Vagina (tissue), 2 donors: ENCODE results near the gene DNAI2. TPM values are rescaled to one million over a fixed set of nuclear protein-coding genes. Genes with fewer than 3 reads are reported as not detected.

Source experiments
- DNase-seq, 2 donors: peaks; one replicate each; pipeline ENCODE4 v3.0.0-alpha.2; 2017; ENCODE audit errors: extremely low spot score in 2 of 2
- H3K27ac ChIP-seq: fragments of 200-600 bp; sonication (generic); one replicate; pipeline ENCODE4 v1.5.1; 2019
- H3K27me3 ChIP-seq: fragments of 200-600 bp; sonication (generic); one replicate; pipeline ENCODE4 v1.5.1; 2019
- H3K36me3 ChIP-seq, 2 donors: fragments of 200-600 bp; sonication (generic); one replicate each; pipeline ENCODE4 v1.5.1; 2017 to 2019
- H3K4me1 ChIP-seq: fragments of 200-600 bp; sonication (generic); one replicate; pipeline ENCODE4 v1.5.1; 2019
- H3K4me3 ChIP-seq, 2 donors: fragments of 200-600 bp; sonication (generic); 1 replicate in 1 of 2; 2 replicates in 1 of 2; pipeline ENCODE4 v1.5.1; 2016 to 2019
- H3K9me3 ChIP-seq: fragments of 200-600 bp; sonication (generic); one replicate; pipeline ENCODE4 v1.5.1; 2019
- POLR2A ChIP-seq, 2 donors: fragments of 450-650 bp; IDR thresholded peaks; one replicate each; pipeline ENCODE4 v1.6.1; 2017; ENCODE audit warnings: antibody characterized with exemption in 2 of 2, mild to moderate bottlenecking in 2 of 2, moderate library complexity in 2 of 2
- POLR2AphosphoS5 ChIP-seq, 2 donors: sonication (generic); formaldehyde crosslinking; IDR thresholded peaks; one replicate each; pipeline ENCODE4 v1.9.0; 2017; ENCODE audit warnings: antibody characterized with exemption in 2 of 2, mild to moderate bottlenecking in 2 of 2, low read depth in 1 of 2; ENCODE audit not compliant: insufficient read depth in 1 of 2
- intact Hi-C: fragments of 100-400 bp; cut with DNase I; formaldehyde crosslinking; loops from one replicate; pipeline ENCODE4 v1.15.1; 2023
- total RNA-seq: library from RNA; depleted of rRNA; stranded (reverse); fragments of >200 nt; gene quantifications from one replicate; pipeline ENCODE4 v1.2.3, GENCODE V29; 2016
- TF ChIP-seq, protein P1 (sequence below), 3 experiments: fragments of 450-650 bp in 2 of 3; fragments of 200-600 bp in 1 of 3; sonication (generic) in 1 of 3; IDR thresholded peaks; one replicate each; pipeline ENCODE4 v1.5.1; 2017 to 2019; ENCODE audit warnings: antibody characterized with exemption in 3 of 3, mild to moderate bottlenecking in 2 of 3, moderate library complexity in 2 of 3

The DNAI2 gene
- total RNA-seq, 1 donor from 2014 or later, result not detected

DNA sequence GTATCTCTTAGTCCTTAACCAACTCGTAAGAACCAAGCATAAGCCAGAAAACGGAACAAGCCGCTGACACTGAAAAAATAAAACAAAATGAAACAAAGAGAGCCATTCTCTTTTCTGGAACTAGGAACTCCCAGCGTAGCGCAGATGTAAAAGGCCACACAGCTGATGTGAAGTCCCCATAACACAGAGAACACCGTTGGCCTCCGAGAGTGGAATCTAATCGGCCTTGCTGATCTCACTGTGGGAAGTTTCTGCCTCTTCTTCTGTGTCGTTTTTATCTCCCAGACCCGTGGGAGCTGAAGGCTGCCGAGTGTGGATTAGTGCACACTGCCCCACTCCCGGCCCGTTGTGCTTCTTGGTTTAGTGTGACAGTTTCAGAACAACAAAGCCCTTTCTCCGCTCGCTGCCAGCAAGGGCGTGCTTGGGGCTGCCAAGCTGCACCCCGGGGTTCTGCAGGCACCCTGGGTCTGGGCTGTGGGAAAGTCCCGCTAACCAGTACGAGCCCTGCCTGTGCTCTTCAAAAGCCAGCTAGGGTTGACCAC lies 38.9 kb upstream of the DNAI2 start:
- Histone ChIP-seq H3K4me3 (peak overlapping the region in 1 of 2 donors; percentile 8), H3K9me3 (no peaks in the 10 kb centered on the region), H3K36me3 (no peaks in the 10 kb centered on the region), H3K27me3 (no peaks in the 10 kb centered on the region), H3K27ac (no peak overlapping the region), H3K4me1 (no peaks in the 10 kb centered on the region)
- intact Hi-C loops, result no loop called here
- TF ChIP-seq, protein P1, sequence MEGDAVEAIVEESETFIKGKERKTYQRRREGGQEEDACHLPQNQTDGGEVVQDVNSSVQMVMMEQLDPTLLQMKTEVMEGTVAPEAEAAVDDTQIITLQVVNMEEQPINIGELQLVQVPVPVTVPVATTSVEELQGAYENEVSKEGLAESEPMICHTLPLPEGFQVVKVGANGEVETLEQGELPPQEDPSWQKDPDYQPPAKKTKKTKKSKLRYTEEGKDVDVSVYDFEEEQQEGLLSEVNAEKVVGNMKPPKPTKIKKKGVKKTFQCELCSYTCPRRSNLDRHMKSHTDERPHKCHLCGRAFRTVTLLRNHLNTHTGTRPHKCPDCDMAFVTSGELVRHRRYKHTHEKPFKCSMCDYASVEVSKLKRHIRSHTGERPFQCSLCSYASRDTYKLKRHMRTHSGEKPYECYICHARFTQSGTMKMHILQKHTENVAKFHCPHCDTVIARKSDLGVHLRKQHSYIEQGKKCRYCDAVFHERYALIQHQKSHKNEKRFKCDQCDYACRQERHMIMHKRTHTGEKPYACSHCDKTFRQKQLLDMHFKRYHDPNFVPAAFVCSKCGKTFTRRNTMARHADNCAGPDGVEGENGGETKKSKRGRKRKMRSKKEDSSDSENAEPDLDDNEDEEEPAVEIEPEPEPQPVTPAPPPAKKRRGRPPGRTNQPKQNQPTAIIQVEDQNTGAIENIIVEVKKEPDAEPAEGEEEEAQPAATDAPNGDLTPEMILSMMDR (IDR thresholded peaks at IDR 0.05), result no peak
- no peak for TF ChIP-seq POLR2A (IDR thresholded peaks at IDR 0.05)
- no peak for TF ChIP-seq POLR2AphosphoS5 (IDR thresholded peaks at IDR 0.05; ENCODE audit: insufficient read depth in 1 of 2, low read depth in 1 of 2)
- DNase-seq, result no peak

DNA sequence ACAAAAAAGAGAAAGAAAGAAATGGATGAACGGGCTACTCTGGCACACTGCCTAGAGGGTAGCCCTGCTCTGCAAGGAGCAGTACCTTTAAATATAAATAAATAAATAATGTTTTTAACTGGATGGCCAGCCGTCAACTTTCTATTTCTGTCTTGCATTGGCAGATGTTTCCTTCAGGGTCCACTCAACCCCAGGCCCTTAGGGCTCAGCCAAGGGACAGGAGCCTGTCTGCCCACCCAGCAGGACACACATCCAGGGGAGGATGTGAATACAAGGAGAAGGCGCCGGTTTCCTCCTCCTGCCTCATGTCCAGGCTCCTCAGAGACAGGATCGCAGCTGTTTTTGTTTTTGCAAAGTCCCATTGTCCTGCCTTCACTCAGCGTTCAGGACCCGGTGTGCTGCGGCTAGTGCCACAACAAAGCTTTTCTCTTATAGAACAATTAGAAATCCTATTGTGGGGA lies 38.1 kb upstream of the DNAI2 start:
- TF ChIP-seq POLR2A (IDR thresholded peaks at IDR 0.05), result no peak
- TF ChIP-seq, protein P1 (IDR thresholded peaks at IDR 0.05), result no peak
- no peaks in the 10 kb centered on the region for H3K27me3 ChIP-seq
- no peak overlapping the region for H3K4me3 ChIP-seq
- H3K4me1 ChIP-seq, result no peaks in the 10 kb centered on the region
- intact Hi-C loops, result no loop called here
- no peak for DNase-seq
- H3K27ac ChIP-seq, result no peak overlapping the region
- H3K36me3 ChIP-seq, result no peaks in the 10 kb centered on the region
- H3K9me3 ChIP-seq, result no peaks in the 10 kb centered on the region

DNA sequence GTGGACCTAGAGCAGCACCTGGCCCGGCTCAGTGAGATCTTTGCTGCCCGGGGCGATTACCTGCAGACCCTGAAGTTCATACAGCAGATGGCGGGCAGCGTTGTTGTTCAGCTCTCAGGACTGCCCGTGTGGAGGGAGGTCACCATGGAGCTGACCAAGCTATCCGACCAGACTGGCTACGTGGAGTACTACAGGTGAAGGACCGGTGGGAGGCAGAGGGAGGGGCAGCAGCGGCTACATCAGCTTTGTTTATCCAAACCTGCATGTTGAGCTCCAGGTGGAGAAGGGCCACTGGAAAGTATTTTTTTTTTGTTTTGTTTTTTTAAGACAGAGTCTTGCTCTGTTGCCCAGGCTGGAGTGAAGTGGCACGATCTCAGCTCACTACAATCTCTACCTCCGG lies 36.7 kb upstream of the DNAI2 start:
- no peaks in the 10 kb centered on the region for H3K27me3 ChIP-seq
- H3K36me3 ChIP-seq, result no peaks in the 10 kb centered on the region
- H3K4me1 ChIP-seq, result no peaks in the 10 kb centered on the region
- no peaks in the 10 kb centered on the region for H3K9me3 ChIP-seq
- no peak overlapping the region for H3K4me3 ChIP-seq
- no peak for DNase-seq
- H3K27ac ChIP-seq, result no peak overlapping the region
- intact Hi-C loops, result no loop called here
- TF ChIP-seq POLR2A (IDR thresholded peaks at IDR 0.05) (no peak), POLR2AphosphoS5 (IDR thresholded peaks at IDR 0.05; ENCODE audit: insufficient read depth in 1 of 2, low read depth in 1 of 2) (no peak)
- TF ChIP-seq, protein P1 (IDR thresholded peaks at IDR 0.05), result no peak

DNA sequence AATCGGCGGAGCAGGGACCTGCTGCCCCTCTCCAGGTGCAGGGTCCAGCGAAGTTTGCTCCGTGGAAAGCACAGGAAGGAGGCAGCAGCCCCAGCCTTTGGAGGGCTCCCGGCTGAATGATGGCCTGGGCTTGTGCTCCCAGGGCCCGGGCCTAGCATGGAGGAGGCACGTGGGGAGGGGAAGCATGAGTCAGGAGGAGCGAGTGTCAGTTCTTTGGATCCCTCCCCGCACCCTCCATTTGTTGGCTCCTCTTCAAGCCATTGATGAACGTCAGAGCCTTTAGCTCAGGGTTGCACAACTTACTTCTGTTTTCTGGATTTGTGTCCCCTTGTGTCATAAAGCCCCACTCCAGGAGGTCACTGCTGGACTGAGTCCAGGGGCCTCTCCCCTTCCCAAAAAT lies 34.9 kb upstream of the DNAI2 start:
- Histone ChIP-seq H3K4me3 (no peak overlapping the region), H3K27me3 (no peaks in the 10 kb centered on the region), H3K4me1 (no peaks in the 10 kb centered on the region), H3K9me3 (no peaks in the 10 kb centered on the region), H3K27ac (no peak overlapping the region), H3K36me3 (no peaks in the 10 kb centered on the region)
- DNase-seq, result no peak
- TF ChIP-seq, protein P1 (IDR thresholded peaks at IDR 0.05), result no peak
- TF ChIP-seq POLR2AphosphoS5 (IDR thresholded peaks at IDR 0.05; ENCODE audit: insufficient read depth in 1 of 2, low read depth in 1 of 2) (peak in 1 of 2 donors; percentile 12), POLR2A (IDR thresholded peaks at IDR 0.05) (no peak)
- intact Hi-C loops, result no loop called here

DNA sequence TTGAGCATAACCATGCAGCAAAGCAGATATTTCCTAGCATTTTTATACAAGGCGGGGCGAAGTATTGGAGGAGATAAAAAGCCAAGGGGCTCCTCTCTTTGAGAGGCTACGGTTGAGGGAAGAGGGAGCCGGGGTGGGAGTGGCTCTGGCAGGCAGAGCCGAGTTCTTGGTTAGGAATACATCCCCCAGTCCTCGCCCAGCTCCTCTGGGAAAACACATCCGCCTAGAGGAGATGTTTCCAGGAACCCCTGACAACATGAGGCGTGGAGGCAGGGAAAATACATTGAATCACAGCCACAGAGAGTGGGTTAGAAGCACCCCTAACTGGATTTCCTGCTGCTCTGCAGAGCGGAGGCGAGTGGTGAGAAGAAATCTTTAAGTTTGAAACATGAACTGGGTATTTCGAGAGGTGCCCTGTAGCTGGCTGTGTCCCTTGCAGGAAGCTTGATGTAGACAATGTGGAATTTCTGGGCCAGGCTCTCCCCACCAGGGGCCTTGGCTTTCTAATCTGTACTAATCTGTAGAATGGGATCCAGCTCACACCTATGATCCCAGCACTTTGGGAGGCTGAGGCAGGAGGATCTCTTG lies 33.3 kb upstream of the DNAI2 start:
- intact Hi-C loops, result loop anchor here (2.0 kb wide), 1 partner anchor 22 kb away; no protein-coding TSS in a partner anchor
- H3K4me1 ChIP-seq, result no peaks in the 10 kb centered on the region
- TF ChIP-seq POLR2A (IDR thresholded peaks at IDR 0.05) (no peak), POLR2AphosphoS5 (IDR thresholded peaks at IDR 0.05; ENCODE audit: insufficient read depth in 1 of 2, low read depth in 1 of 2) (no peak)
- TF ChIP-seq, protein P1 (IDR thresholded peaks at IDR 0.05), result no peak
- H3K36me3 ChIP-seq, result no peaks in the 10 kb centered on the region
- H3K27ac ChIP-seq, result no peak overlapping the region
- DNase-seq, result no peak
- H3K9me3 ChIP-seq, result no peaks in the 10 kb centered on the region
- no peak overlapping the region for H3K4me3 ChIP-seq
- H3K27me3 ChIP-seq, result no peaks in the 10 kb centered on the region
